Stimulated activated CD4-positive, alpha-beta T cell treated with anti-CD3 and anti-CD28 coated beads, Interleukin-15, amount 100 ng/mL, for 24 hours (primary cell): Measurements from ENCODE around the gene KY.

Experiments
- DNase-seq: peaks from one replicate; pipeline ENCODE4 v3.0.0-alpha.2; 2020

KY gene

GRCh38 chr3:134617608-134618477 lies 33.0 kb downstream of the KY start:
- no peak for DNase-seq

GRCh38 chr3:134615743-134616142 lies 35.1 kb downstream of the KY start:
- DNase-seq = no peak

- no peak for DNase-seq
Observed at GRCh38 chr3:134614955-134615354, 35.9 kb downstream of the KY start.

- DNase-seq = no peak
Observed at GRCh38 chr3:134613006-134613520, 37.8 kb downstream of the KY start.

DNA sequence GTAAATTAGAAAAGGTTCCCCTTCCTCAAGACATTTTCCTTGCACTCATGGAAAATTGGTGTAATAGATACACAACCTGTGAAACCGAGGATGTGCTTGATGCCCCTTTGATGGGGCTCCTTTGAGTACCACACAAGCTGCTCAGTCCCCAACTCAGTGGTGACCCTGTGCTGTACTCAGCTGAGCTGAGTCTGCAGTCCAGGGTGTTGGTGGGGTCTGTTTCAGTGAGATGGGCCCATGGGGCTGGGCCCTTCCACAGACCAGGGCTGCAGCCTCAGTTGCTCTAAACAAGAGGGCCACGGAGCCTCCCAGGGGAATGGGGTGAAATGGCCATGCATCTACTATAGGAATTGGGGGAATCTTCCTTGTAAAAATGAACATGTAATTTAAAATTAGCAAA lies 39.3 kb downstream of the KY start:
- no peak for DNase-seq

- no peak for DNase-seq
Observed at GRCh38 chr3:134610432-134611385, 40.1 kb downstream of the KY start.

DNA sequence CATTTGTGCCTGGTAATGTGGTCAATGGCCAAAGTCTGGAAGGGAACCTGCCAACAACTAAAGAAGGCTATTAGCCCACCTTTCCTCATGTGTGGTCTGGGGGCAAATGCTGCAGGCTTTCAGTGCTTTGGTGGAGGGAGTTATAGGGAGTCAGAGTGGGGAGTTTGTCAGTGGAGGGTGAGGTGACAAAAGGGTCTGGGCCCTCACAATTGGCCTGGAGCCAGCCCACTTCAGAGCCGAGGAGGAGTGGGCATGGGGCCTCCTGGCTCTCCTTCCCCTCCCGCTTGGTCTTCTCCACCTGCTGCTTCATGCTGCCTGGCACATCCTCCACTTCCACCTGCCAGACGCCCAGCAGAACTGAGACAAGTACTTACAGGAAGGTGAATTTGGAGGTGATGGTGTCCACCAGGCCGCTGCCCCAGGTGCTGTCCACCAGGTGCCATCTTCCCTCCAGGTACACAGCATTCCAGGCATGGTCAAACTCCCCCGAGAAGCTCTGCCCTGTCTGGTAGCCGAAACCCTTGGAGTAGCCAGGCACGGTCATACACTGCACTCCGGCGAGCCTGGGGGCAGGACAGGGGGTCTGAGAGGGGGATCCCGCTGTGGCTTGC lies 40.9 kb downstream of the KY start:
- no peak for DNase-seq

DNA sequence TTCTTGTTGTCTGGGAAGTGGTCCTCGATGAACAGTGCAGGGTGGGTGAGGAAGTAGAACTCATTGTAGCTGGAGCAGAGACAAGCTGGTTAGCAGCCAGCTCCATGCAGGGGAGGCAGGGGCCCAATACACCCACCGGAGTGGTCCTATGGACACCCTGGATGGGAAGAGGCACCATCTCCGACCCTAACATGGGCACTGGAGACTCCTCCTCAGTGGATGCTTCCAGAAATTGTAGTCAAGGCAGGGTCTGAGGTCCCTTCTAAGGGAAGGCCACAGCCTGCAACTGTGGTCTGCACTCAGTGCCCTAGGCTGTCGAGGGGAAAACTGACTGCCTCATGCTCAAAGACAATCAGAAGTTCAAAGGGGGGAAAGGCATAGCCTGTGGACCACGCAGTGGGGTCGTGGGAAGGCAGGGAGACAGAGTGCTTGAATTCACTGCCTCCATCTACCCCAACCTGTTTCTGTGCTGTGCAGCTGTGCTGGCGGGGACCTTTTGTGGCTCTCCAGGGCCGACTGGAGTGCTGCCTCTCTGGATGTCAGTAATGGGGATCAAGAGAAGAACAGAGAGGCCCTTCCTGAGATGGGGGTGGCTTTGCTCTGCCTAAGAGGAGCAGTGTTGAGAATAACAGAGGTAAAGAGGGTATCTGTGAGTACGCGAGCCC lies 41.9 kb downstream of the KY start:
- DNase-seq = no peak

DNA sequence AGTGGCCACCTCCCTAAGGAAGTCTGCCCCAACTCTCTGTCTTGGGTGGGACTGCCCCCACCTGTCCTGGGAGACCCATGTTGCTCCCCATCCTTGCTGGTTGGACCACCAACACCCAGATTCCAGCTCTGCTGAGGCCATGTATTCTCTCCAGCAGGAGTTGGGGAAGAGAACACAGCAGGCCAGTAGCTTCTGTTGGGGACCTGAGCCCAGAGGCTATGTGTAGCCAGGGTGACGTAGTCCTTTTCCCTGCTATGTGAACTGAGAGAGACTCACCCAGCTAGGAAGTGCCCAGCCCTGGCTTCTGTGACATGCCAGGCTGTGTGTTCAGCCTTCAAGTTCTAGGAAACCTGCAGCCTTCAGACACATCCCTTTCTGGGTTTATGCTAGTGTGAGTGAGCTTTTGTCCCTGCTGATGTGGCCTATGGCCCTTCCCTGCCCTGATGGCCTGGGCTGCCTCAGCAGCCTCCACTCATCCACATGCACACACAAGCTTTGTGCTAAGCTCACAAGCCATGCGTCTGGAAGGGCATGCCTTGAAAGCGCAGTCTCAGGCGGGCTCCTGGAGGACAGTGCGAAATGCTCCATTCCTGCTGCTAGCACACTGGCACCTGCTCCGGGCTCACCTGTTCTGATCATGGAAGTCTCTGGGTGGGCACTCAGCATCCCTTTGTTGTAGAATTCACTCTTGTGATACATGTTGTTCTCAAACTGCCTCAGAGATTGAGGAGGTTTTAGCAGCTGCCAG lies 42.6 kb downstream of the KY start:
- DNase-seq = no peak

- DNase-seq = no peak
Observed at GRCh38 chr3:134607054-134608022, 43.5 kb downstream of the KY start.

GRCh38 chr3:134606033-134607025 lies 44.5 kb downstream of the KY start:
- DNase-seq = no peak

DNA sequence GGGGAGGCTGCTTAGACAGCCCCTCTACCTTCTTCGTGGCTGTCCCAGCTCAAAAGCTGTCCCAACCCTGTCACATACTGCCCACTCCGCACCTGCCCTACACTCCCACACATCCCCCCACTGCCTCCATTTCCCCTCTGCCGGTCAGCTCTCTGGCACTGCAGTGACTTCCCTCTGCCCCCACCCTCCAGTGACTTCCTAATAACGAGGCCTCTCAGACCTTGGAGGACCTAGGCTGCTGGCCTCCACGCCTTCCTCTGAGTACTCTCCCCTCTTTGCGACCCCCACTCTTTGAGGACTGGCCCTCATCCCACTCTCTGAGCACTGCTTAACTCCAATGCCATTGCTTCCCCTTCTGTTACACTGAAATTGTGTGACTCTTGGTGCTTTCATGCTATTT lies 45.3 kb downstream of the KY start:
- DNase-seq = no peak

- no peak for DNase-seq
Observed at GRCh38 chr3:134603956-134604355, 46.9 kb downstream of the KY start.

GRCh38 chr3:134603480-134603879 lies 47.3 kb downstream of the KY start:
- DNase-seq = no peak

- no peak for DNase-seq
Observed at GRCh38 chr3:134602440-134602814, 48.4 kb downstream of the KY start.

GRCh38 chr3:134601539-134602439 lies 49.0 kb downstream of the KY start:
- no peak for DNase-seq

GRCh38 chr3:134600685-134601463 lies 49.9 kb downstream of the KY start:
- DNase-seq = peak; percentile 79
